ENCODE data around the gene C16orf95.
"Not testable (repeated sequence)": the region's sequence is repeated elsewhere in the genome, so short reads cannot be mapped to it uniquely, and the experiment has no call there.

C16orf95 gene

GRCh38 chr16:87279094-87279658, 38.0 kb downstream of the C16orf95 start:
- no peak for DNase-seq

- DNase-seq = no peak
These were observed 38.8 kb downstream of the C16orf95 start for GRCh38 chr16:87278191-87279093.

DNA sequence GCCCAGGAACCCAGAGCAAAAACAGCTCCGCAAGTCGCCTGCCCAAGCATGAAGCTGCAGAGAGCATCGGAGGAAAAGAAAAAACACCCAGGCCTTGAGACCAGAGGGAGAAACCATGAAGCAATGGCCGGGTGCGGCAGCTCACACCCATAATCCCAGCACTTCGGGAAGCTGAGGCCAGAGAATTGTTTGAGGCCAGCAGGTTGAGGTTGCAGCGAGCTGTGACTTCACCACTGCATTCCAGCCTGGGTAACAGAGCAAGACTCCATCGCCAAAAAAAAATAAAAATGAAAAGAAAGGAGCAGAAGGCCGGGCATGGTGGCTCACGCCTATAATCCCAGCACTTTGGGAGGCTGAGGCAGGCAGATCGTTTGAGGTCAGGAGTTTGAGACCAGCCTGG, 40.3 kb downstream of the C16orf95 start:
- no peak for DNase-seq

DNA sequence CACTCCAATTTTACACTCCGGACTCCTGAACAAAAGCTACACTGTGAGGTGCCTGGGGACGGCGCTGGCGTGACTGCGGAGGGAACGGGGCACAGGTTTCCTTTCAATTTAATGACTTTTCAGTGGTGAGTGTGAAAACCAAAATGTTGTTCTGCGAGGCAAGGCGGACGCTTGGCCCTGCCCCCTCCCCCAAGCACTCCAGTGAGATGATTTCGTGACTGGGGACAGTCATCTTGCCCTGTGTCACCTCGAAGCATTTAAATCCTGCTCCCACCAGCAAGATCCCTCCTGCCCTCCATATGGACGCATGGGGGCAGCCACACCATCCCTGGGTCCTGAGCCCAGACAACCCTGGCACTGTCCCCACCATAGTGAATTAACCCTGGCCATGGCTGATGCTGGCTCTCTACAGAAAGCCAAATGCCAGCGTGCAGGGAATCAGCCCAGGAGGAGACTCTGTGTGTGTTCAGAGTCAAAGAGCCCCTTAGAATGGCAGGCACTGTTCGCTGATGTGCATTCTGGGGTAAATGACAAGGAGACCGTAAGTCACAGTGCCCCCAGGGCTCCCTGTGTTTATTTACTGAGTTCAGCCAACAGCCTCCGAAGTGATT, 41.0 kb downstream of the C16orf95 start:
- no peak for DNase-seq

DNA sequence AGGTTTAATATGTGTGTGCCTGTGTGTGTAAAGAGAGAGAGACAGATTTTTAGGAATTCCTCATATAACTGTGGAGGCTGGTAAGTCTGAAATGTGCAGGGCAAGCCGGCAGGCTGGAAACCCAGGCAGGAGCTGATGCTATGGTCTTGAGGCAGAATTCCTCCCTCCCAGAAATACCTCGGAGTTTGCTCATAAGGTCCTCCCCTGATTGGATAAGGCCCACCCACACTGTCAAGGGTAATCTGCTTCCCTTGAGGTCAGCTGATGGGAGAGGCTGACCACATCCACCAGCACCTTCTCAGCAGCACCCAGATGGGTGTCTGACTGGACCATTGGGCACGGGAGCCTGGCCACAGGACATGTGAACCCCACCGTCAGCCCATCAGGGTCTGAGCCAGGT, 42.4 kb downstream of the C16orf95 start:
- DNase-seq = no peak

DNA sequence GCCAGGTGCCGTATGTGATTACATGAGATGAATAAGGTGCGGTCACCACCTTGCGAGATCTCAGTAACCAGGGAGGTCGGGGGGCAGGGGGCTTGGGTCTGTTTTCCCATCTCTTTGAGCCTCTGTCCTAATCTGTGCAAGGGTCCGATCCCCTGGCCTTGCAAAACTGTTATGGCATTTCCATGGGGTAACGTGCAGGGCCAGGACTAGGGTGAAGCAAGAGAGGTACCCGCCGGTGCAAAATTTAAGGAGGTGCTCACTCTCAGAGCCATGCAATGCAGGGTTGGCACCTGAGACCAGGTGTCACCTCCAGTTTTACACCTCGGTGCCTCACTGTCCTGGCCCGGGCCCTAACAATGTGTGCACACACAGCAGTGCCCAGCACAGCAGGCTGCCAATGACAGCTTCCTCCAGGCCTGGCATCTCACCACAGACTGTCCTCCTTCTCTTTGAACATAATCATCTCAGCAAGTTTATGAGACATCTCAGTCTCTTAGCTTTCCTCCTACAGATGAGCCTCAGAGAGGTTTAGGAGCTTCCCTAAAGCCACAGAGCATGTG, 43.6 kb downstream of the C16orf95 start:
- DNase-seq = no peak

- DNase-seq = no peak
These were observed 45.9 kb downstream of the C16orf95 start for GRCh38 chr16:87271256-87271655.

DNA sequence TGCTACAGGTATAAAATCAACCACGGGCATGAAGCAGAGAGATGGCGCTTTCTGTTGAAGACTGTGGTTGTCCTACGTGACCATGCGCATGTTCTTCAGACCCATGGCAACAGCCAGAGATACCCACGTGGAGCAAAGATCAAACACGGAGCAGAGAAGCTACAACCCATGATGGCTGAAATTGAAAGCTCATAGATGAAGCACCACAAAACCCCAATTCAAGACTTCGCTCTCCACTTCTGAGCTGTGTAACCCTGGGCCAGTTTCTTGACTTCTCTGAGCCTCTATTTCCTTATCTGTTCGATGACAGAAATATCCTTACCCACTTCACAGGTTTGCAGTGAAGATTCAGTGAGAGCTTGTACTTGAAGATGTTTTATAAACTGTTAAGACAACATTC, 49.6 kb downstream of the C16orf95 start:
- DNase-seq = no peak

DNA sequence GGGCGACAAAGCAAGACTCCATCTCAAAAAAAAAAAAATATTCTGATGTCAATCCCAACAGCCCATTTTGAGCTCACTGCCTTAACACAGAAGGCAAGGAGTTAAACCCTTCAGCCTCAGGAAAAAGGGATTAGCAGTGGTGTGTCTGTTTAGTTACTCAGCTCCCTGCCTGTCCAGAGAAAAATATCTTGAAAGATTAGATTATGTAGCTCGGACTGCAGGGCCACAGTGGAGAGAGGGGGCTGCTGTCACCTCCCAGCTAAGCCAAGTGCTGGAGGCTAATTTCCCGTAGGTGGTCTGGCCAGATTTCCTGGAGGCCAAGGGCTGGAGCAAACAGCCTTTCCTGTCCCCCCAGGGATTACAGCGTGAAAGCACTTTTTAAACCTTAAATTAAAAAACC, 50.3 kb downstream of the C16orf95 start:
- no peak for DNase-seq

DNA sequence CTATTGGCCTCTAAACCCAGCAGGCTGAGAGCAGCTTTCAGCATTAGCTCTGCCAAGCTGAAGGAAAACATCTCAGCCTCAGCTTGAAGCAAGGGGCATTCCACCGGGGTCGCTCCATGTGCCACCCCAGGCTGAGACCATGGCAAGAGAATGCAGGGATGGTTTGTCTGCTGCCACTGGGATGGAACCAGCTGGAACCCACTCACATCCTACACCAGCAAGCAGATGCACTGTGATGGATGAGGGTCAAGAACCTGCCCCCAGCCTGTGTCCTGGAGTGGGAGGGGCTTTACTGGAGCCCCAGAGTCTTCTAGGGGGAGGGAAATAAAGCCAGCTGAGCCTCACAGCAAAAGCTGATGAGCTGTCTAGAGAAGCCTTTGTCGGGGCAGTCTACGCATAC, 51.9 kb downstream of the C16orf95 start:
- DNase-seq = no peak

GRCh38 chr16:87264634-87265033, 52.6 kb downstream of the C16orf95 start:
- no peak for DNase-seq

DNA sequence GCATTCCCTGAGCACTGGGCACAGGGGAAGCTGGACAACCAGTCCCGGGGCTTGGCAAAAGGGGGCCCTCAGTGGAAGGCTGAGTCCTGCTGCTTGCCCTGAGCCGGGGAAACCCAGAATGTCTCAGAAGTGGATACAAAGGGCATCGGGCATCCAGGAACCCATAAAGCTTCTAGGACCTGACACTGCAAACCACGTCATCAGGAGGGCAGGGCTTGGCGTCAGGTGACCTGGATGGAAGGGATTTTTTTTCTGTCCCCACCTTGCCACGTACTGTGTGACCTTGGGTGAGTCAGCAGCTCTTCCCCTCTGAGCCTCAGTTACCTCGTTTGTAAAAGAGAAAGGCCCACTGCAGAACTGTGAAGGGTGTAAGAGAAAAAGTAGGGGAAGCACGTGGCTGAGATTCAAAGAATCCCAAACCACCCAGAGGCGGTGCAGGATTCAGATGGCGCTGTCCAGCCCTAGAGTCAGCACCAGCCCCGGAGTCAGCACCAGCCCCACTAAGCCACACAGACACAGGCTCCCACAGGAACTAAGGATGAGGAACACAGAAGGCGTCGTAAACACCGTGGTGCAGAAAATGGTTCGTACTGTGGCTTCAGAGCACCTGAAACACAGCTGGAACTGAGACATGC, 53.7 kb downstream of the C16orf95 start:
- DNase-seq = no peak

GRCh38 chr16:87259431-87259830, 57.8 kb downstream of the C16orf95 start:
- no peak for DNase-seq

DNA sequence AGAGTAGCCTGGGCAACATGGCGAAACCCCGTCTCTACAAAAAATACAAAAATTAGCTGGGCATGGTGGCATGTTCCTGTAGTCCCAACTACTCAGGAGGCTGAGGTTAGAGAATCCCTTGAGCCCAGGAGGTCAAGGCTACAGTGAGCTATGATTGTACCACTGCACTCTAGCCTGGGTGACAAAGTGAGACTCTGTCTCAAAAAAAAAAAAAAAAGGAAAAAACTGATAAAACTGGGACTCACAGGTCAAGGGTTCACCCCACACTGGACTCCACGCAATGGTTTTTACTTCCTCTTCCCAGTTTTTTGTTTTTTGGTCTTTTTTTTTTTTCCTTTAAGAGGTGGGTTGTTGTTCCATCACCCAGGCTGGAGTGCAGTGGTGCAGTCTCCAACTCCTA, 58.5 kb downstream of the C16orf95 start:
- not testable (repeated sequence) for DNase-seq

DNA sequence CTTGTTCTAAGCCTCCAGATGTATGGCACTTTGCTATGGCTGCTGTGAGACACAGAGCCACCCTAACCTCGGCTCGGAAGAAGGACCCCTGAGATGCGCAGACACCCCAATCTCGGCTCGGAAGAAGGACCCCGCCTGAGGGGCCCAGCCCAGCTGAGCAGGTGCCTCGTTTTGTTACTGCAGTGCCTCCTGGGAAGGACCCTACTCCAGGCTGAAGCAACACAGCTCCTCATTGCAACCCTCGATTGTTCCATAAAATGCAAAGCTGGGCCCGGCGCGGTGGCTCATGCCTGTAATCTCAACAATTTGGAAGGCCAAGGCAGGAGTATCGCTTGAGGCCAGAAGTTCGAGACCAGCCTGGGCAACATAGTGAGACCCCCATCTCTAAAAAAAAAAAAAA, 61.3 kb downstream of the C16orf95 start:
- no peak for DNase-seq

- no peak for DNase-seq
These were observed 62.5 kb downstream of the C16orf95 start for GRCh38 chr16:87254734-87255133.

DNA sequence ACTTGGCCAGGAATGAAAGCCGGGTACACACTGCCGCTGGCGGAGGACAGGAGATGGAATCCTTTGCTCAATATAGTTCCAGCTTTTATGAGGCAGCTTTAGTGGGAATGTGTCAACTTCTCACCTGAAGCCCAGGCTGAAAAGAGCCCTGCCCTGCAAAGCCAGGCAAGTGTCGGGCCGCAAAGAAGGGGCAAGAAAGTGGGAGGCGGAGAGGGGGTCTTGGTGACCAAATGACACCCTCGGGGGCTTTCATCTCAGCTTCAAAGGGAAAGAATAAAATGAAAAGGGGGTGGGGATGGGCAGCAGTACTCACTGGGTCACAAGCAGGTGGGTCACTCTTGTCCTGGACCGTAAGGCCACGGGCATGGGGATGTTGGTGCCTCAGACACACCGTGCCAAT, 62.9 kb downstream of the C16orf95 start:
- DNase-seq = no peak

DNA sequence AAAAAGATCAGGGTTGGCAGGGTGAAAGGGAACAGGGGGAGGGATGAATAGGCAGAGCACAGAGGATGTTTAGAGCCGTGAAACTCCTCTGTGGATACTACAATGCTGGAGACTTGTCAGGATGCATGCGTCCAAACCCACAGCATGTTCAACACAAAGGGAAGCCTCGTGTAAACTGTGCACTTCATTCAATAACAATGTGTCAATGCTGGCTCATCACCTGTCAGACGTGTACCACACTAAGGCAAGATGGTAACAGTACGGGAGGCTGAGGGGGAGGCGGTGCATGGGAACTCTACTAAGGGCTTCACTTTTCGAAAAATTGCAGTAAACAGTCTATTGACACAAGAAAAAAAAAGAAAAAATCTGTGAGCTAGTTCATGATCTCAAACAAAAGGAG, 63.7 kb downstream of the C16orf95 start:
- DNase-seq = no peak

Measured in activated gamma-delta T cell (primary cell).